Neuronal stem cell (in vitro differentiated cells): ENCODE results near the gene EIF4E1B.

Source experiments
- DNase-seq: peaks from one replicate; pipeline ENCODE4 v3.0.0-alpha.2; 2013; ENCODE audit warnings: low spot score
- H2AFZ ChIP-seq: one replicate; pipeline ENCODE4 v1.6.1; 2013; ENCODE audit warnings: mild to moderate bottlenecking, low read length, inconsistent platforms
- H2AK5ac ChIP-seq: 2 replicates; pipeline ENCODE4 v1.6.1; 2013; ENCODE audit warnings: low read depth, mild to moderate bottlenecking, inconsistent platforms, low read length, moderate library complexity, mixed read lengths
- H2BK120ac ChIP-seq: 2 replicates; pipeline ENCODE4 v1.6.1; 2013; ENCODE audit warnings: low read depth, mild to moderate bottlenecking, inconsistent platforms, low read length, moderate library complexity, mixed read lengths
- H2BK12ac ChIP-seq: one replicate; pipeline ENCODE4 v1.6.1; 2013; ENCODE audit warnings: low read length, inconsistent platforms
- H2BK15ac ChIP-seq: 2 replicates; pipeline ENCODE4 v1.6.1; 2013; ENCODE audit warnings: mild to moderate bottlenecking, low read length, inconsistent platforms, mixed read lengths
- H2BK5ac ChIP-seq: one replicate; pipeline ENCODE4 v1.6.1; 2013; ENCODE audit warnings: inconsistent platforms, mild to moderate bottlenecking, low read length, moderate library complexity
- H3K14ac ChIP-seq: one replicate; pipeline ENCODE4 v1.6.1; 2013; ENCODE audit warnings: low read length, inconsistent platforms
- H3K18ac ChIP-seq: 2 replicates; pipeline ENCODE4 v1.6.1; 2013; ENCODE audit warnings: low read length, inconsistent platforms
- H3K23ac ChIP-seq: 2 replicates; pipeline ENCODE4 v1.6.1; 2013; ENCODE audit warnings: low read depth, mild to moderate bottlenecking, mixed read lengths, low read length, inconsistent platforms; ENCODE audit not compliant: poor library complexity
- H3K27ac ChIP-seq: replicated peaks from 3 replicates; pipeline ENCODE4 v1.5.1; 2013; ENCODE audit warnings: low read length, inconsistent platforms
- H3K27me3 ChIP-seq, 3 experiments: 2 replicates each; pipeline ENCODE4 v1.6.1; 2013; ENCODE audit warnings: low read length in 3 of 3, mild to moderate bottlenecking in 2 of 3, inconsistent platforms in 1 of 3, low read depth in 1 of 3, mixed read lengths in 1 of 3, moderate library complexity in 1 of 3; ENCODE audit not compliant: control insufficient read depth in 3 of 3, insufficient read depth in 3 of 3
- H3K36me3 ChIP-seq, 2 donors: replicated peaks in 1 of 2; 2 replicates each; pipeline ENCODE4 v1.6.1; 2013; ENCODE audit warnings: low read length in 2 of 2; ENCODE audit not compliant: control insufficient read depth in 2 of 2, insufficient read depth in 2 of 2
- H3K4ac ChIP-seq: 2 replicates; pipeline ENCODE4 v1.6.1; 2013; ENCODE audit warnings: inconsistent platforms, mild to moderate bottlenecking, low read length, moderate library complexity
- H3K4me1 ChIP-seq, 2 donors: 1 replicate in 1 of 2; 2 replicates in 1 of 2; pipeline ENCODE4 v1.6.1; 2013; ENCODE audit warnings: low read length in 2 of 2, low read depth in 1 of 2; ENCODE audit not compliant: control insufficient read depth in 2 of 2, insufficient read depth in 1 of 2
- H3K4me2 ChIP-seq: one replicate; pipeline ENCODE4 v1.6.1; 2013; ENCODE audit warnings: mild to moderate bottlenecking, low read length, inconsistent platforms; ENCODE audit not compliant: insufficient read depth, poor library complexity, severe bottlenecking
- H3K4me3 ChIP-seq, 2 donors: 2 replicates each; pipeline ENCODE4 v1.5.1; 2013; ENCODE audit warnings: low read length in 2 of 2, mild to moderate bottlenecking in 2 of 2, inconsistent platforms in 1 of 2, moderate library complexity in 1 of 2
- H3K79me1 ChIP-seq: one replicate; pipeline ENCODE4 v1.6.1; 2013; ENCODE audit warnings: low read depth, mild to moderate bottlenecking, inconsistent platforms, low read length, moderate library complexity
- H3K9ac ChIP-seq: one replicate; pipeline ENCODE4 v1.6.1; 2013; ENCODE audit warnings: mild to moderate bottlenecking, low read depth, low read length, inconsistent platforms; ENCODE audit not compliant: poor library complexity
- H3K9me3 ChIP-seq, 2 donors: replicated peaks in 1 of 2; 2 replicates each; pipeline versions ENCODE3 to v1.6.1; 2013; ENCODE audit warnings: low read length in 2 of 2, mild to moderate bottlenecking in 2 of 2, inconsistent platforms in 1 of 2, low read depth in 1 of 2, mixed read lengths in 1 of 2, moderate library complexity in 1 of 2; ENCODE audit not compliant: control insufficient read depth in 2 of 2, insufficient read depth in 1 of 2
- H4K8ac ChIP-seq: one replicate; pipeline ENCODE4 v1.6.1; 2013; ENCODE audit warnings: low read depth, mild to moderate bottlenecking, inconsistent platforms, low read length, moderate library complexity
- H4K91ac ChIP-seq: one replicate; pipeline ENCODE4 v1.6.1; 2013; ENCODE audit warnings: low read length, low read depth, mild to moderate bottlenecking, inconsistent platforms; ENCODE audit not compliant: poor library complexity
- WGBS, 2 donors: extraction: QIAGEN DNeasy Blood & Tissue Kit; methylation state at CpG; one replicate each; pipeline ENCODE4 v1.1.7; 2013; ENCODE audit warnings: missing lambda C conversion rate in 2 of 2, mixed read lengths in 1 of 2; ENCODE audit not compliant: insufficient read length in 2 of 2, insufficient replicate concordance in 1 of 2; ENCODE audit errors: extremely low coverage in 2 of 2; 5-methylcytosine and 5-hydroxymethylcytosine counted together

Gene EIF4E1B

GRCh38 chr5:176610435-176610773 is 20.1 kb upstream of the EIF4E1B start:
- H3K9me3 ChIP-seq: no peaks in the 10 kb centered on the region
- DNase-seq: no peak
- no CpG with 5 or more reads among the region's 31 CpGs for WGBS, 2 donors
- H2BK12ac ChIP-seq: no peak overlapping the region
- H3K9ac ChIP-seq: no peak overlapping the region
- no peak overlapping the region for H4K91ac ChIP-seq
- H4K8ac ChIP-seq: no peak overlapping the region
- H3K14ac ChIP-seq: no peak overlapping the region
- H3K79me1 ChIP-seq: no peaks in the 10 kb centered on the region
- H3K18ac ChIP-seq: peak overlapping the region; percentile 70
- no peak overlapping the region for H2AK5ac ChIP-seq
- H2BK15ac ChIP-seq: no peak overlapping the region
- no peak overlapping the region for H2BK5ac ChIP-seq
- H2BK120ac ChIP-seq: no peak overlapping the region
- H2AFZ ChIP-seq: peak overlapping the region; percentile 94
- peaks cover 0 to 16% of the 10 kb centered on the region in 2 donors for H3K36me3 ChIP-seq
- H3K4ac ChIP-seq: no peak overlapping the region
- H3K27ac ChIP-seq: no peak overlapping the region
- H3K4me2 ChIP-seq: peak overlapping the region; percentile 80
- peaks cover 0 to 27% (median 13%) of the 10 kb centered on the region in 3 experiments for H3K27me3 ChIP-seq
- H3K4me3 ChIP-seq: peak overlapping the region; percentile 65 to 79
- H3K4me1 ChIP-seq: peaks cover 10 to 24% of the 10 kb centered on the region in 2 donors
- no peak overlapping the region for H3K23ac ChIP-seq

DNA sequence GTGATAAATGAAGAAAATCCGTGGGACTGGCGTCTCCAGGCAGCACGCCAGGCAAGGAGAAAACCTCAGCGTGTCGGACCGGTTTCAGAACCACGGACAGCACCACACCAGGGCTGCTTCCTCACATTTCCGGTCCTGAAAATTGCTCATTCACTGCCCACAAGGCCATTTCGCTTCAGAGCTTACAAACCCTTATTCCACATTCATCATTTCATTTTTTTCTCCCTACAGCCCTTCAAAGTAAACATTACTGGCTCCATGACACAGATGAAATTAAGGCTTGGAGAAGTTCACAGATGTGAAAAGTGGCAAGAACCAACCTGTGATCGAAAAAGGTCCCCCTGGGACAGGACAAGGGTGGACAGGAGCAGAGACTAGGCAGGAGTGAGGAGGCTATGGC is 19.0 kb upstream of the EIF4E1B start:
- Histone ChIP-seq H3K4me2 (no peak overlapping the region), H2BK15ac (no peak overlapping the region), H3K9ac (no peak overlapping the region), H2AK5ac (no peak overlapping the region), H3K9me3 (no peaks in the 10 kb centered on the region), H3K14ac (no peak overlapping the region), H3K4me1 (peaks cover 10 to 24% of the 10 kb centered on the region in 2 donors), H2BK5ac (no peak overlapping the region), H2BK12ac (no peak overlapping the region), H3K18ac (no peak overlapping the region), H2AFZ (no peak overlapping the region), H2BK120ac (no peak overlapping the region), H3K27me3 (peaks cover 0 to 34% (median 17%) of the 10 kb centered on the region in 3 experiments), H4K8ac (no peak overlapping the region), H3K4me3 (no peak overlapping the region), H3K79me1 (no peaks in the 10 kb centered on the region), H3K27ac (no peak overlapping the region), H4K91ac (no peak overlapping the region), H3K36me3 (peaks cover 0 to 11% of the 10 kb centered on the region in 2 donors), H3K23ac (no peak overlapping the region), H3K4ac (no peak overlapping the region)
- no CpG with 5 or more reads among the region's 10 CpGs for WGBS, 2 donors
- peak; percentile 71 for DNase-seq

GRCh38 chr5:176612008-176612407 is 18.5 kb upstream of the EIF4E1B start:
- H2AK5ac ChIP-seq: no peak overlapping the region
- H4K91ac ChIP-seq: no peak overlapping the region
- no peak for DNase-seq
- no peak overlapping the region for H2BK120ac ChIP-seq
- no peak overlapping the region for H3K23ac ChIP-seq
- no peak overlapping the region for H3K9ac ChIP-seq
- no peak overlapping the region for H2BK5ac ChIP-seq
- no peak overlapping the region for H3K4me2 ChIP-seq
- H3K27ac ChIP-seq: no peak overlapping the region
- no peak overlapping the region for H3K4ac ChIP-seq
- no peak overlapping the region for H3K18ac ChIP-seq
- no peak overlapping the region for H2AFZ ChIP-seq
- H4K8ac ChIP-seq: no peak overlapping the region
- no peak overlapping the region for H2BK15ac ChIP-seq
- no peaks in the 10 kb centered on the region for H3K9me3 ChIP-seq
- H3K36me3 ChIP-seq: peaks cover 0 to 11% of the 10 kb centered on the region in 2 donors
- no CpG with 5 or more reads among the region's 6 CpGs for WGBS, 2 donors
- no peak overlapping the region for H3K14ac ChIP-seq
- peaks cover 10 to 28% of the 10 kb centered on the region in 2 donors for H3K4me1 ChIP-seq
- H3K4me3 ChIP-seq: no peak overlapping the region
- no peak overlapping the region for H2BK12ac ChIP-seq
- peaks cover 0 to 38% (median 17%) of the 10 kb centered on the region in 3 experiments for H3K27me3 ChIP-seq
- H3K79me1 ChIP-seq: no peaks in the 10 kb centered on the region

DNA sequence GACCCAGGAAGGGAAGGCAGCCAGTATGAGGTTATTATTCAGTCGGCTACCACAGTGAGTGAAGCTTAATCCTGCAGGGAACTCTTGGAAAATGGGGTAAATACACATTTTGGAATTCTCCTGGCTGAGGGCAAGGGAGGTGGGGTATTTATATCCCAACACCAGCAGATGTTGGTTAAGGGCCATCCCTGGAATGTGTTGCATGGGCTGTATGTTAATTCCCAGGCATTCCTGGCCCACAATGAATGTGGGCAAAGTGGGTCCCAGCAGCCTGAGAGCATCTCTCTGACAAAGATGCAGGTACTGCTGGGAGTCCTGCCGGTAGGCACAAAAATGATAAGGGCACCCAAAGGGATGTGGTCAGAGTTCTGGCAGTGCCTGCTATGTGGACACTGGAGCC is 17.6 kb upstream of the EIF4E1B start:
- H2BK5ac ChIP-seq: no peak overlapping the region
- H2BK12ac ChIP-seq: no peak overlapping the region
- no peaks in the 10 kb centered on the region for H3K9me3 ChIP-seq
- no peak overlapping the region for H3K27ac ChIP-seq
- no peak overlapping the region for H3K14ac ChIP-seq
- peaks cover 0 to 8% of the 10 kb centered on the region in 2 donors for H3K36me3 ChIP-seq
- H2BK120ac ChIP-seq: no peak overlapping the region
- no peak for DNase-seq
- H2AFZ ChIP-seq: no peak overlapping the region
- H3K4me2 ChIP-seq: no peak overlapping the region
- no peak overlapping the region for H3K4ac ChIP-seq
- no peak overlapping the region for H3K9ac ChIP-seq
- no peaks in the 10 kb centered on the region for H3K79me1 ChIP-seq
- no peak overlapping the region for H3K4me3 ChIP-seq
- no peak overlapping the region for H3K23ac ChIP-seq
- H4K91ac ChIP-seq: no peak overlapping the region
- H3K4me1 ChIP-seq: peaks cover 13 to 30% of the 10 kb centered on the region in 2 donors
- no peak overlapping the region for H2AK5ac ChIP-seq
- no CpG with 5 or more reads among the region's 2 CpGs for WGBS, 2 donors
- no peak overlapping the region for H2BK15ac ChIP-seq
- H4K8ac ChIP-seq: no peak overlapping the region
- no peak overlapping the region for H3K18ac ChIP-seq
- peaks cover 1 to 44% (median 21%) of the 10 kb centered on the region in 3 experiments for H3K27me3 ChIP-seq
